K562 (cell line): Measurements from ENCODE around the gene LRRC1. TPM values are rescaled to one million over a fixed set of nuclear protein-coding genes. Genes with fewer than 3 reads are reported as not detected.

Experiments used
- ATAC-seq: fragments of 200-7000 bp; cut with Tn5 transposase; 3 replicates; pipeline ENCODE4 v1.9.1; 2020; ENCODE audit warnings: moderate library complexity
- BruUV-seq: library from RNA; stranded (reverse); fragments of 400-500 nt; replicated peaks from 2 replicates; lab custom pipeline; 2021; lab: Mats Ljungman, UMichigan
- CTCF ChIA-PET: fragments of 300-600 bp; formaldehyde crosslinking; extraction: SDS; loops from one replicate; lab custom pipeline; 2021; ENCODE audit warnings: low intra/inter-chr PET ratio; lab: Yijun Ruan, JAX
- POLR2A ChIA-PET: fragments of 300-600, 350-650 bp; sonication (Branson Sonifier 250); formaldehyde crosslinking; extraction: SDS; loops from one replicate; lab custom pipeline; 2021; ENCODE audit warnings: antibody characterized with exemption, inconsistent platforms; lab: Yijun Ruan, JAX
- DNase-seq, 4 experiments: peaks; one replicate each; pipeline versions ENCODE4 v3.0.0 to v3.0.0-alpha.2; 2011 to 2018; ENCODE audit warnings: low spot score in 3 of 4, mixed read lengths in 3 of 4; ENCODE audit errors: extremely low read depth in 1 of 4
- FAIRE-seq: peaks from 2 replicates; lab custom pipeline; 2011; peaks lifted over from hg19 to GRCh38; lab: Jason Lieb, UNC
- H2AFZ ChIP-seq: 2 replicates; pipeline ENCODE4 v1.6.0; 2011; ENCODE audit warnings: low read depth, low read length, control low read depth, inconsistent platforms
- H3K27ac ChIP-seq: fragments of 200-600 bp; 3 replicates; pipeline ENCODE4 v1.8.0; 2011; ENCODE audit warnings: low read depth, mild to moderate bottlenecking, control low read depth, inconsistent platforms, low read length, moderate library complexity, mixed read lengths; ENCODE audit errors: extremely low read depth
- H3K27me3 ChIP-seq, 2 experiments: fragments of 300-600 bp in 1 of 2; 2 replicates in 1 of 2; 3 replicates in 1 of 2; pipeline versions ENCODE4 v1.6.0 to v1.8.0; 2011; ENCODE audit warnings: inconsistent platforms in 2 of 2, low read length in 2 of 2, mild to moderate bottlenecking in 1 of 2, mixed read lengths in 1 of 2, moderate library complexity in 1 of 2; ENCODE audit not compliant: control insufficient read depth in 2 of 2, insufficient read depth in 2 of 2
- H3K36me3 ChIP-seq: fragments of 300-600 bp; 3 replicates; pipeline ENCODE4 v1.8.0; 2011; ENCODE audit warnings: mild to moderate bottlenecking, low read length, inconsistent platforms; ENCODE audit not compliant: control insufficient read depth, insufficient read depth
- H3K4me1 ChIP-seq, 2 experiments: fragments of 200-600 bp in 1 of 2; replicated peaks in 1 of 2; 2 replicates in 1 of 2; 3 replicates in 1 of 2; pipeline versions ENCODE4 v1.5.1 to v1.8.0; 2011; ENCODE audit warnings: inconsistent platforms in 2 of 2, low read length in 2 of 2, mild to moderate bottlenecking in 1 of 2, mixed read lengths in 1 of 2, moderate library complexity in 1 of 2; ENCODE audit not compliant: control insufficient read depth in 2 of 2, insufficient read depth in 2 of 2
- H3K4me2 ChIP-seq: 2 replicates; pipeline ENCODE4 v1.6.1; 2011; ENCODE audit warnings: low read length, control low read depth, inconsistent platforms, mixed read lengths; ENCODE audit not compliant: insufficient read depth
- H3K4me3 ChIP-seq: fragments of 200-600 bp; sonication (generic), shearing (Covaris generic); 2 replicates; pipeline ENCODE4 v1.5.1; 2016; ENCODE audit warnings: control low read depth, inconsistent platforms
- H3K79me2 ChIP-seq: fragments of 200-600 bp; 3 replicates; pipeline ENCODE4 v1.8.0; 2011; ENCODE audit warnings: low read length, inconsistent platforms; ENCODE audit not compliant: control insufficient read depth, insufficient read depth
- H3K9ac ChIP-seq, 2 experiments: 2 replicates each; pipeline versions ENCODE4 v1.6.0 to v1.6.1; 2011; ENCODE audit warnings: low read depth in 2 of 2, low read length in 2 of 2, control low read depth in 1 of 2, inconsistent platforms in 1 of 2, mild to moderate bottlenecking in 1 of 2, mixed read lengths in 1 of 2; ENCODE audit not compliant: insufficient read depth in 1 of 2
- H3K9me1 ChIP-seq: one replicate; pipeline ENCODE4 v1.6.0; 2011; ENCODE audit warnings: inconsistent platforms, mild to moderate bottlenecking, low read length, moderate library complexity; ENCODE audit not compliant: control insufficient read depth, insufficient read depth
- H3K9me3 ChIP-seq: replicated peaks from 2 replicates; pipeline ENCODE4 v1.5.1; 2011; ENCODE audit warnings: low read depth, low read length, inconsistent platforms; ENCODE audit not compliant: control insufficient read depth, insufficient read depth
- H4K20me1 ChIP-seq: replicated peaks from 2 replicates; pipeline ENCODE4 v1.6.1; 2011; ENCODE audit warnings: low read length, inconsistent platforms, mixed read lengths; ENCODE audit not compliant: control insufficient read depth, insufficient read depth
- CBX1 ChIP-seq: sonication (generic); IDR thresholded peaks from 2 replicates; pipeline ENCODE4 v1.6.1; 2016; ENCODE audit warnings: antibody characterized with exemption, low read depth, mild to moderate bottlenecking
- CEBPG ChIP-seq, 3 experiments: fragments of 200-800 bp in 1 of 3; sonication (Bioruptor generic) in 1 of 3; sonication (generic) in 1 of 3; formaldehyde crosslinking in 1 of 3; IDR thresholded peaks in 2 of 3; conservative IDR thresholded peaks in 1 of 3; 2 replicates each; pipeline versions ENCODE4 v1.6.1 to v1.8.0; 2016 to 2022; ENCODE audit warnings: missing compliant biosample characterization in 2 of 3, missing genetic modification characterization in 2 of 3, mild to moderate bottlenecking in 1 of 3, missing genetic modification reagents in 1 of 3
- CXXC5 ChIP-seq: fragments of 250-450 bp; sonication (Bioruptor Pico); IDR thresholded peaks from 2 replicates; pipeline ENCODE4 v1.8.0; 2022; ENCODE audit warnings: inconsistent platforms, mild to moderate bottlenecking, moderate library complexity
- DNMT1 ChIP-seq: fragments of 450-650 bp; IDR thresholded peaks from 2 replicates; pipeline ENCODE4 v1.6.1; 2016; ENCODE audit warnings: antibody characterized with exemption, mild to moderate bottlenecking
- ESRRA ChIP-seq: fragments of 450-650 bp; IDR thresholded peaks from 2 replicates; pipeline ENCODE4 v1.6.1; 2014; ENCODE audit warnings: low read depth, mild to moderate bottlenecking, moderate library complexity, borderline replicate concordance
- HLTF ChIP-seq: fragments of 450-650 bp; IDR thresholded peaks from 2 replicates; pipeline ENCODE4 v1.6.1; 2016
- HMBOX1 ChIP-seq: sonication (generic); IDR thresholded peaks from 2 replicates; pipeline ENCODE4 v1.6.1; 2016
- KAT7 ChIP-seq: sonication (generic); formaldehyde crosslinking; IDR thresholded peaks from 2 replicates; pipeline ENCODE4 v1.8.0; 2022; ENCODE audit warnings: missing genetic modification reagents, mild to moderate bottlenecking, borderline replicate concordance
- KLF1 ChIP-seq: fragments of 450-650 bp; IDR thresholded peaks from 2 replicates; pipeline ENCODE4 v1.6.1; 2016; ENCODE audit warnings: missing genetic modification characterization, missing compliant biosample characterization
- MIER1 ChIP-seq: fragments of 450-650 bp; IDR thresholded peaks from 2 replicates; pipeline ENCODE4 v1.6.1; 2016; ENCODE audit warnings: antibody characterized with exemption, mild to moderate bottlenecking, low read depth
- PATZ1 ChIP-seq: fragments of 250-450 bp; sonication (Bioruptor Pico); IDR thresholded peaks from 2 replicates; pipeline ENCODE4 v1.5.0; 2020; ENCODE audit warnings: mild to moderate bottlenecking, borderline replicate concordance
- PHF20 ChIP-seq: fragments of 450-650 bp; IDR thresholded peaks from 2 replicates; pipeline ENCODE4 v1.6.1; 2018; ENCODE audit not compliant: partially characterized antibody
- RBM15 ChIP-seq: fragments of 200-400 bp; formaldehyde crosslinking; IDR thresholded peaks from 2 replicates; pipeline ENCODE4 v1.6.1; 2018; ENCODE audit warnings: mild to moderate bottlenecking, low read length, moderate library complexity; ENCODE audit not compliant: insufficient read depth
- RCOR1 ChIP-seq, 2 experiments: IDR thresholded peaks; 2 replicates each; pipeline ENCODE4 v1.6.1; 2012; ENCODE audit warnings: low read depth in 2 of 2, low read length in 2 of 2, borderline replicate concordance in 1 of 2, improper control_type of control experiment in 1 of 2
- TSHZ1 ChIP-seq: fragments of 250-450 bp; sonication (Bioruptor Pico); IDR thresholded peaks from 2 replicates; pipeline ENCODE4 v1.4.0; 2020; ENCODE audit warnings: mild to moderate bottlenecking, moderate library complexity
- ZNF561 ChIP-seq: fragments of 450-650 bp; formaldehyde crosslinking; conservative IDR thresholded peaks from 2 replicates; pipeline ENCODE4 v1.4.0; 2020; ENCODE audit warnings: mild to moderate bottlenecking, moderate library complexity
- whole genome bisulfite sequencing: fragments of 100-300 bp; shearing (Covaris generic); methylation state at CpG from one replicate; pipeline ENCODE4 v1.1.6; 2016; ENCODE audit warnings: low coverage, mixed read lengths; ENCODE audit not compliant: insufficient coverage; ENCODE audit errors: missing lambda C conversion rate; 5-methylcytosine and 5-hydroxymethylcytosine counted together
- in situ Hi-C: fragments of 300-500 bp; cut with MboI; formaldehyde crosslinking; loops from 4 replicates; pipeline ENCODE4 v1.15.0; 2018; ENCODE audit warnings: inconsistent platforms, mixed read lengths
- intact Hi-C: fragments of 100-400 bp; cut with micrococcal nuclease; formaldehyde crosslinking; loops from 2 replicates; pipeline ENCODE4 v1.14.2; 2022
- polyA plus RNA-seq, 8 experiments: library from polyadenylated mRNA; depleted of rRNA in 4 of 8; stranded (reverse) in 5 of 8; unstranded in 3 of 8; fragments of >200 nt; fragmentation: Nextera tagmentation in 2 of 8; fragmentation: Illumina TruSeq in 1 of 8; extraction: Ambion mirVana in 2 of 8; extraction: Trizol in 1 of 8; gene quantifications; 2 replicates each; pipeline versions ENCODE4 v1.2.1 to v1.2.3, GENCODE V29; 2011 to 2014; ENCODE audit warnings: inconsistent platforms in 1 of 8, missing spikeins in 1 of 8
- total RNA-seq, 7 experiments: library from RNA; depleted of rRNA in 6 of 7; stranded (reverse); fragments of >200 nt in 6 of 7; fragmentation: Illumina TruSeq in 2 of 7; extraction: Trizol in 2 of 7; gene quantifications; 2 replicates each; pipeline versions ENCODE4 v1.2.1 to v1.2.3, GENCODE V29; 2011 to 2021; ENCODE audit warnings: low replicate concordance in 1 of 7

The LRRC1 gene
- total and polyA plus RNA-seq, 9 of the 15 experiments (the other 6 are each of a cell fraction or from before 2014, with no cell fraction given): not detected

GRCh38 chr6:53929041-53929820 is 134.4 kb downstream of the LRRC1 start:
- no peak for ATAC-seq
- Histone ChIP-seq H3K9ac (no peak overlapping the region), H4K20me1 (no peaks in the 10 kb centered on the region), H3K36me3 (no peaks in the 10 kb centered on the region), H2AFZ (no peak overlapping the region), H3K27ac (no peak overlapping the region), H3K9me1 (no peaks in the 10 kb centered on the region), H3K4me3 (no peak overlapping the region), H3K27me3 (no peaks in the 10 kb centered on the region), H3K9me3 (no peaks in the 10 kb centered on the region), H3K4me2 (no peak overlapping the region), H3K79me2 (no peaks in the 10 kb centered on the region), H3K4me1 (no peaks in the 10 kb centered on the region)
- 0% methylated on average over 4 of the region's 4 CpGs for WGBS
- ChIA-PET CTCF (no interaction called here), POLR2A (no interaction called here)
- DNase-seq: no peak
- in situ Hi-C loops: no loop called here
- no peak for FAIRE-seq
- intact Hi-C loops: no loop called here
- no TSS peak for BruUV-seq
- TF ChIP-seq HMBOX1: no peak
- no peak for TF ChIP-seq KAT7 (CRISPR knock-in tag)
- TF ChIP-seq RCOR1 (IDR thresholded peaks at IDR 0.05; ENCODE audit: borderline replicate concordance in 1 of 2, low read depth in 2 of 2, low read length in 2 of 2): no peak
- TF ChIP-seq PATZ1: no peak
- no peak for TF ChIP-seq CXXC5 (CRISPR knock-in tag)
- no peak for TF ChIP-seq KLF1 (tag)
- TF ChIP-seq DNMT1: no peak
- TF ChIP-seq HLTF: no peak
- TF ChIP-seq RBM15: no peak
- no peak for TF ChIP-seq MIER1
- no peak for TF ChIP-seq CEBPG (CRISPR knock-in tag; IDR thresholded peaks at IDR 0.05)
- no peak for TF ChIP-seq CEBPG (tag; conservative IDR thresholded peaks at IDR 0.05 in 1 of 2, IDR thresholded peaks at IDR 0.05 in 1 of 2)
- TF ChIP-seq PHF20: no peak
- TF ChIP-seq CBX1: no peak
- TF ChIP-seq ESRRA: no peak
- no peak for TF ChIP-seq ZNF561
- TF ChIP-seq TSHZ1 (CRISPR knock-in tag): no peak
